ENCODE measurements around the gene SLC43A1.

DNA sequence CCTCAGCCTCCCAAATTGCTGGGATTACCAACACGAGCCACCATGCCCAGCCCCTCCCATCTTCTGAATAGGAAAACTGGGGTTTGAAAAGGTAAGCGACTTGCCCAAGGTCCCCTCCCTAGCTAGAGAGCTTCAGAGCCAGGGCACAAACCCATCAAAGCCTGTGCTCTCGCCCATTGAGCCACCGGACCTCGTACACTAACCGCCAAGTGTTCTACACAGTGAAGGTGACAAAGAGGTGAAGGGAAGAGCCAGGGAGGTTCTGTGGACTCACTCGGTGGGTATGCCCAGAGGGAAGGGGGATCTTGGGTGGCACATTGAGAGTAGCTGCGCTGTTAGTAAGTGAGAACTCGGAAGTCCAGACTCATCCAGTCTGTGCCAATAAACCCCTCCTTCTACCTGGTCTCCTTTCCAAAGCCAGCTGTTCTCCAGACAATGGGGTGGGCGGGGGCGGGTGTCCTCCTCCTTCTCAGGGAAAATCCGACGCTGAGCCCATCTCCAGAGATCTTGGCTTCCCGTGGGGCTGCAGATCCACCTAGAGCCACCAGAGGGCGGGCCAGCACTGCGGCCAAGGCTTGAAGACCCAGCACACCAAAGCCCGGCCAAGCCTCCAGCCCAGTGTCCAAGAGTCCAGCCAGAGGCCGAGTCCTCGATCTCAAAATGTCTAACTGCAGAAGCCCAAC is 58.4 kb downstream of the SLC43A1 start:
- TF ChIP-seq, protein P1, sequence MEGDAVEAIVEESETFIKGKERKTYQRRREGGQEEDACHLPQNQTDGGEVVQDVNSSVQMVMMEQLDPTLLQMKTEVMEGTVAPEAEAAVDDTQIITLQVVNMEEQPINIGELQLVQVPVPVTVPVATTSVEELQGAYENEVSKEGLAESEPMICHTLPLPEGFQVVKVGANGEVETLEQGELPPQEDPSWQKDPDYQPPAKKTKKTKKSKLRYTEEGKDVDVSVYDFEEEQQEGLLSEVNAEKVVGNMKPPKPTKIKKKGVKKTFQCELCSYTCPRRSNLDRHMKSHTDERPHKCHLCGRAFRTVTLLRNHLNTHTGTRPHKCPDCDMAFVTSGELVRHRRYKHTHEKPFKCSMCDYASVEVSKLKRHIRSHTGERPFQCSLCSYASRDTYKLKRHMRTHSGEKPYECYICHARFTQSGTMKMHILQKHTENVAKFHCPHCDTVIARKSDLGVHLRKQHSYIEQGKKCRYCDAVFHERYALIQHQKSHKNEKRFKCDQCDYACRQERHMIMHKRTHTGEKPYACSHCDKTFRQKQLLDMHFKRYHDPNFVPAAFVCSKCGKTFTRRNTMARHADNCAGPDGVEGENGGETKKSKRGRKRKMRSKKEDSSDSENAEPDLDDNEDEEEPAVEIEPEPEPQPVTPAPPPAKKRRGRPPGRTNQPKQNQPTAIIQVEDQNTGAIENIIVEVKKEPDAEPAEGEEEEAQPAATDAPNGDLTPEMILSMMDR (IDR thresholded peaks at IDR 0.05) = peak; percentile 96 to 97 (median 96)
- TF ChIP-seq POLR2A (IDR thresholded peaks at IDR 0.05) = no peak
- TF ChIP-seq POLR2AphosphoS5 (IDR thresholded peaks at IDR 0.05) = peak; percentile 21

Data from prostate gland (tissue), 2 donors.